Hindlimb muscle (tissue), 1 donor: ENCODE data around the gene HES2. TPM values are rescaled to one million over a fixed set of nuclear protein-coding genes. Genes with fewer than 3 reads are reported as not detected.
A peak's percentile ranks its signal among the peaks of the same experiment; 100 is the strongest.
"Not testable (repeated sequence)": the region's sequence is repeated elsewhere in the genome, so short reads cannot be mapped to it uniquely, and the experiment has no call there.

Experiments used
- DNase-seq: peaks from one replicate; pipeline ENCODE4 v3.0.0-alpha.2; 2013
- polyA plus RNA-seq: library from polyadenylated mRNA; unstranded; fragments of 120-200 nt; gene quantifications from one replicate; pipeline ENCODE4 v1.2.1, GENCODE V29; 2013; ENCODE audit not compliant: insufficient read length

Gene HES2
- polyA plus RNA-seq, 1 donor, result 0.21 TPM

GRCh38 chr1:6416295-6416656 is 3.4 kb downstream of the HES2 start:
- DNase-seq, result no peak

GRCh38 chr1:6414881-6415626 is 4.7 kb downstream of the HES2 start:
- DNase-seq, result no peak

DNA sequence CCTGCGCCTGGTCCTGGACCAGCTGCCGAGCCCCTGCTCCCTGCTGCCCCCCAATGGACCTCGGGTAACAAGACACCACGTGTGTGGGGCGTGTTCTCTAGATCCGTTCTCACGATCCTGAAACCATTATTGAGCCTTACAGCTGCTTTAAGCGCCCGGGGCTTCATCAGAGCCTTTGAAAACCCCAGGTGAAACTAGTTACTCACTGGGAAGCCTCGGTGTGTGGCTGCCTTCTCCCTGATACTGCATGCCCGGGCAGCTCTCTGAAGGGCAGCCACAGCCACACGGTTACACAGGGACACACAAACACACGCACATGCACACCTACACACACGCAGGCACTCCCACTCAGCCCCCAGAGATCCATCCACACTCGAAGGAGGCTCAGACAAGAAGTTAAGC is 5.3 kb downstream of the HES2 start:
- no peak for DNase-seq

DNA sequence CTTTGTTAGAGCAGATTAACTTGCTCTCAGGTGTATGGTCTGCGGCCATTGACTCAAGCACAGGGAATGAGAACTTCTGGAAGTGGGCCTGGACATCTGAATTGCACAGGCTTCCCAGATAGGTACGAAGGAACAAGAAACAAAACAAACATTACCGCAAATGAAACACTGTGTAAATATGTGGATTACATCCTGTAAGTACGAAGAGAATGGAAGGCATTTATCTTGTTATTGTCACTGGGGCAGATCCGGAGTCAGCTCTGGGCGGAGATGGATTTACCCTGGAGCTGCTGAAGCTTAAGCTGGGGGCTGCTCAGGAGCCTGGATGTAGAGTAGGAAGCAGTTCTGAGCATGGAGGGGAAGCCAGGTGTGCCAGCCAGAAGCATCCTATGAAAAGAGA is 6.8 kb downstream of the HES2 start:
- no peak for DNase-seq

GRCh38 chr1:6410248-6410893 is 9.3 kb downstream of the HES2 start:
- DNase-seq, result no peak

- no peak for DNase-seq
Measured at GRCh38 chr1:6409733-6410132, 10.0 kb downstream of the HES2 start.

- DNase-seq, result no peak
Measured at GRCh38 chr1:6409053-6409452, 10.7 kb downstream of the HES2 start.

DNA sequence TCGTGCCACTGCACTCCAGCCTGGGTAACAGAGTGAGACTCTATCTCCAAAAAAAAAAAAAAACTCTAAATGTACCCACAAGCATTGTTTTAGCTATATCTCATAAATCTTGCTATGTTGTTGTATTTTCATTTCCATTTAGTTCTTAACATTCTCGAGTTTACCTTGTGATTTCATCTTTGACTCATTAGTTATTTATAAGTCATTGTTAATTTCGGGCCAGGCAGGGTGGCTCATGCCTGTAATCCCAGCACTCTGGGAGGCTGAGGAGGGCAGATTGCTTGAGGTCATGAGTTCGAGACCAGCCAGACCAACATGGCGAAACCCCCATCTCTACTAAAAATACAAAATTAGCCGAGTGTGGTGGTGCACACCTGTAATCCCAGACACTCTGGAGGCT is 11.7 kb downstream of the HES2 start:
- no peak for DNase-seq

- DNase-seq, result no peak
Measured at GRCh38 chr1:6401673-6402072, 18.0 kb downstream of the HES2 start.

GRCh38 chr1:6399294-6399693 is 20.4 kb downstream of the HES2 start:
- no peak for DNase-seq

DNA sequence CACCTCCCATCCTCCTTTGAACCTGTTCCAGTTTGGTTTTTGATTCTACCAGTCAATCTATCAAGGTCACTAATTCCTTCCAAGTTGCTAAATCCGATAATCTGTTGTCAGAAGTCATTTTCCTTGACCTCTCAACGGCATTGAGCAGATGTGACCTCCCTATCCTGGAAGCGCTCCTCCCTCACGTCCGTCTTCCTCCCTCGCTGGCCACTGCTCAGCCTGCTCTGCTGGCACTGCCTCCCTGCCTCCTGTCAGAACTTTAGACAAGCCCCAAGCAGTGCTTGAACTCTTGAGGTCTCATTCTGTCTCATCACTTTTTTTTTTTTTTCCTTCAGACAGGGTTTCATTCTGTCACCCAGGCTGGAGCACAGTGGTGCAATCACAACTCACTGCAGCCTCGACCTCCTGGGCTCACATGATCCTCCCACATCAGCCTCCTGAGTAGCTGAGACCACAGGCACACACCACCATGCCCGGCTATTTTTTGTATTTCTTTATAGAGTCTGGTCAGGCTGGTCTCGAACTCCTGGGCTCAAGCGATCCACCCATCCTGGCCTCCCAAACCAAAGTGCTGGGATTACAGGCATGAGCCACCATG is 21.8 kb downstream of the HES2 start:
- DNase-seq, result no peak

DNA sequence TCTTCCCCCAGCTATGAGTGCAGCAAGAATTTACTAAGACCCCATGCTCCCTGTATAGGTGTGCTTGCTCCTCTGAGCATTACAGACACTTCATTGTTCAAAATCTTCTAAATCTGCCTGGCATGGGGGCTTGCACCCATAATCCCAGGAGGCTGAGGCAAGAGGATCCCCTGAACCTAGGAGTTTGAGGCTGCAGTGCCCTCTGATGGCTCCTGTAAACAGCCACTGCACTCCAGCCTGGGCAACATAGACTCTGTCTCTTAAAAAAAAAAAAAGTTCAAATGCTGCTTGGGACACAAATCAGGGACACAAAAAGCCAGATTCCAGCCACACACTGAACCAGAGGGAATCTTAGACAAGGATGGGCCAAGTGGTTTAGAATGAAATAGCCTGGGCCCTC is 22.7 kb downstream of the HES2 start:
- DNase-seq, result no peak

DNA sequence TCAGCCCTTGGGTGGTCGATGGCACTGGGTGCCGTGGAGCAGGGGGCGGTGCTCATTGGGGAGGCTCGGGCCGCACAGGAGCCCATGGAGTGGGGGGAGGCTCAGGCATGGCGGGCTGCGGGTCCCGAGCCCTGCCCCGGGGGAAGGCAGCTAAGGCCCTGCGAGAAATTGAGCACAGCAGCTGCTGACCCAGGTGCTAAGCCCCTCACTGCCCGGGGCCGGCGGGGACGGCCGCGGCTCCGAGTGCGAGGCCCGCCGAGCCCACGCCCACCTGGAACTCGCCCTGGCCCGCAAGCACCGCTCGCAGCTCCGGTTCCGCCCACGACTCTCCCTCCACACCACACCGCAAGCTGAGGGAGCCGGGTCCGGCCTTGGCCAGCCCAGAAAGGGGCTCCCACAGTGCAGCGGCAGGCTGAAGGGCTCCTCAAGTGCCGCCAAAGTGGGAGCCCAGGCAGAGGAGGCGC is 23.9 kb downstream of the HES2 start:
- DNase-seq, result not testable (repeated sequence)

DNA sequence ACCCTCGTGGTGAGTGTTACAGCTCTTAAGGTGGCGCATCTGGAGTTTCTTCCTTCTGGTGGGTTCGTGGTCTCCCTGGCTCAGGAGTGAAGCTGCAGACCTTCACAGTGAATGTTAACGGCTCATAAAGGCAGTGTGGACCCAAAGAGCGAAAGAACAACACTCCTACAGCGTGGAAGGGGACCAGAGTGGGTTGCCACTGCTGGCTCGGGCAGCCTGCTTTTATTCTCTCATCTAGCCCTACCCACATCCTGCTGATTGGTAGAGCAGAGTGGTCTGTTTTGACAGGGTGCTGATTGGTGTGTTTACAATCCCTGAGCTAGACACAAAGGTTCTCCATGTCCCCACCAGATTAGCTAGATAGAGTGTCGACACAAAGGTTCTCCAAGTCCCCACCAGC is 24.6 kb downstream of the HES2 start:
- DNase-seq, result not testable (repeated sequence)

DNA sequence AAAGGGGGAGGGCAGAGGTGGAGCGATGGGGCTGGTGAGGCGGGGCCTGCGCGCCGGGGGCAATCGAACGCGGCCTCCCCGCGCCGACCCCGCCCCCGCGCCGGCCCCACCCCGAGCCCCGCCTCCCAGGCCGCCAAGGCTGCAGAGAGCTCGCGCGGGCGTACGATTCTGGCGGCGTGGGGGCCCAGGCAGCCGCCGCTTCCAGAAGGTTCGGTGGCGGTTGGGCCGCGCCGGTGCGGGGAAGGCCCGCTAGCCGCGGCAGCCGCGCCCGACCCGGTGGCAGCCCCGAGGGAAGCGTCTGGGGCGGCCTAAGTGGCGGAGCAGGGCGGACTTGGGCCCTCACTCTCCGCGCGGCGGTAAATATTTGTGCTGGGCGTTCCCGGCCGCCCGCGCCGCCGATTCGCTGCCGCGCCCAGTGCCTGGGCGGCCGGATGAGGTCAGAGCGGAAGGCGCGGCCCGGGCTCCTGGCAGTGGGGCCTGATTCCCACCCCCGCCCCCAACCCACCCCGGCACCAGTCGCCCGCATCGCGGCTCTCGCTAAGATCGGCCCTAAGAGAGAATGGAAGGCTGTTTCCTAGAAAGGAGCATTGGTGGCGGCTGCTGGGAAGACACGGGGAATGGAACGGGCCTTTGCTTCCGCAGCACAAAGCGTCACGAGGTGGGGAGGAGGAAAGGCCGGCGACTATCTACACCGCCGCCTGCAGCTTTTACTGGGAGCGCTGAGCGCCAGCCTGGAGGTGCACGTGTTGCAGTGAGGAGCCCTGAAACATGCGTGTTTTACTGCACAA is 26.1 kb downstream of the HES2 start, which contains the start of gene ACOT7:
ACOT7 (minus strand) TSS at position 368 of the 788 bp plus-strand sequence. CDS start 368 bp downstream, outside the sequence.
- peak; percentile 90 for DNase-seq

- peak; percentile 11 for DNase-seq
Measured at GRCh38 chr1:6392809-6393399, 26.8 kb downstream of the HES2 start.

DNA sequence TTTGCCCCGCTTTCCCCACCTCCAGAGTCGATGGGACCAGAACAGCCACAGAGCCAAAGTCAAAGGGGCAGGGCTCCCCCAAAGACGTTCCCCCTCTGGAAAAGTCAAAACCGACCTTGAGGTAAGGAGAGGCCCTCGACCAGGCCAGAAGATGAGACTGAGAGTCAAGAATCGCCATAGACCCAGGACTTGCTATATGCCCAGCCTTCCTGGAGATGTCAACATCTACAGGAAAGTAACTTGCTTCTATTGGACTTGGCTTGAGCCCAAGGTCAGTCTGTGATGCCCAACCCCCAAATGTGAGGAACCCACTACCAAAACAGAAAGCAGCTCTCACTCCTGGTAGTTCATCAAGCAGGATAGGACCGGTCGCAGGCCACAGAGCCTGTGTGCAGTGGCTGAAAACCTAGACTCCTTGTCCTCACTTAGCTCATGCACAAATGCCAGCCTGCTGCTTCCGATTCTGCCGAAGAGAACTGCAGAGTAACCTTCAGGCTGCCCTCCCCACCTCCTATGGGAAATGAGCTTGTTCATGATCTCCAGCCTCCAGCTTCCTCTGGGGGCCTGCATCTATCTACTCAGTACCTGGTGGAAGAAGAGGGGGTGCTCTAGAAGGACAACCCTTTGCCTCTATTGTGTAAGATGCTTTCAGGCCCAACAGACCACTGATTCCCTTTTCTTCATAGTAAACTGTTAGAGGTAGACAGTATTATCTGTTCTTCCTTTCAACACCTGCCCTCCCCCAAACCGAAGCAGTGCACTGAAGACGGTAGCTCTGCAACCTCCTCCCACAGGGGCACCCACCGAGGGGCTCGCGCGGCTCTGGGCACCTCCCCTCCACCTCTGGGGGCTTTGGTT is 27.5 kb downstream of the HES2 start:
- no peak for DNase-seq

DNA sequence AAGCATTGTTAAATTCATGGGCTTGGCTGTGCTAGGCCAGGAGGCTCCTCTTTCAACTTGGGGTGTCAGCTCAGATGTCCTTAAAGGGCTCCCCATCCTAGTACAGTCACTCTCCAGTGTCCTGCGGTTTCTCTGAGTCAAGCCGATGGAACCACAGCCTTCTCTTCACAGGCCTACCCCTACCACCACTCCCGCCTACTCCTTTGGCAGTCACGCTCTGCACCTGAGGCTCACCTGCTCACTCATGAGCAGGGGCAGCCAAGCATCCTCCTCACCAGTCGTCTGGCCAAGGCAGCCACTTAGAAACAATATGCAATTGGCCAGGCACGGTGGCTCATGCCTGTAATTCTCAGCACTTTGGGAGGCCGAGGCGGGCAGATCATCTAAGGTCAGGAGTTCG is 29.7 kb downstream of the HES2 start:
- DNase-seq, result no peak

- DNase-seq, result no peak
Measured at GRCh38 chr1:6386371-6386949, 33.3 kb downstream of the HES2 start.

DNA sequence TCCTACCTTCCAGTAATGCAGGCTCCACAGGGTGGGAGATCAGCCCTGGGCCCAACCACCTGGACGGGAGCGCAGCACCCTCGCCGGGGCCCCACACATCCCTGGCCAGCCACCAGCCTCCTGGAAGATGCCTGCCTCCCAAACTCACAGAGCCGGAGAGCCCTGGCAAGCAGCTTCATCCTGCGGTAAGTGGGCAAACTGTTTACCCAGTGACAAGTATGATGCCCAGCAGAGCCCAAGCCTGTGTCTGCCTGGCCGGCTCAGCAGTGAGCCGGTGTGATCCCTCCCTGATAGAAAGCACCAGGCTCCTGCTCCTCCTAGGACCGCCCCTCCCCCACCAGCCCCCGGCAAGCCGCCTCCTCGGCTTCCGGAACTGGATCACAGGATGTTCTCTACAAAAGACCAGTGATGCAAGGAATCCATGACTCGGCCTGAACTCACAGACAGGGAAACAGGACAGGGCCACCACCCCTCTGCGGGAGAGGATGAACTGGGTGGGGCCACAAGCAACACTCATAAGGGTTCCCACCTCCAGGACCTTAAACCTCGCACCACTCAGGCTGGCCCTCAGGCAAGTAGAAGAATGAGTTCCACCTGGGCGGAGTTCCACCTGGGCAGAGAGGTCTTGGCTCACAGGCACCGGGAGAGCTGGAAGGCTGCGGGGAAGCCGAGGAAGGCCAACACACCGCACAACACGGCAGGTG is 34.1 kb downstream of the HES2 start:
- no peak for DNase-seq

- DNase-seq, result peak; percentile 56
Measured at GRCh38 chr1:6384962-6385361, 34.8 kb downstream of the HES2 start.
